ENCODE measurements around the gene RAMP1.

Gene RAMP1

GRCh38 chr2:237869343-237870102 is 10.1 kb downstream of the RAMP1 start:
- H3K27ac ChIP-seq = peak overlapping the region; percentile 100; the same call in 1 of the 2 replicates
- POLR2A ChIA-PET (ENCODE audit: low non-redundant PET) = no interaction called here
- TF ChIP-seq, protein P1, sequence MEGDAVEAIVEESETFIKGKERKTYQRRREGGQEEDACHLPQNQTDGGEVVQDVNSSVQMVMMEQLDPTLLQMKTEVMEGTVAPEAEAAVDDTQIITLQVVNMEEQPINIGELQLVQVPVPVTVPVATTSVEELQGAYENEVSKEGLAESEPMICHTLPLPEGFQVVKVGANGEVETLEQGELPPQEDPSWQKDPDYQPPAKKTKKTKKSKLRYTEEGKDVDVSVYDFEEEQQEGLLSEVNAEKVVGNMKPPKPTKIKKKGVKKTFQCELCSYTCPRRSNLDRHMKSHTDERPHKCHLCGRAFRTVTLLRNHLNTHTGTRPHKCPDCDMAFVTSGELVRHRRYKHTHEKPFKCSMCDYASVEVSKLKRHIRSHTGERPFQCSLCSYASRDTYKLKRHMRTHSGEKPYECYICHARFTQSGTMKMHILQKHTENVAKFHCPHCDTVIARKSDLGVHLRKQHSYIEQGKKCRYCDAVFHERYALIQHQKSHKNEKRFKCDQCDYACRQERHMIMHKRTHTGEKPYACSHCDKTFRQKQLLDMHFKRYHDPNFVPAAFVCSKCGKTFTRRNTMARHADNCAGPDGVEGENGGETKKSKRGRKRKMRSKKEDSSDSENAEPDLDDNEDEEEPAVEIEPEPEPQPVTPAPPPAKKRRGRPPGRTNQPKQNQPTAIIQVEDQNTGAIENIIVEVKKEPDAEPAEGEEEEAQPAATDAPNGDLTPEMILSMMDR (conservative IDR thresholded peaks at IDR 0.05; ENCODE audit: low read depth) = no peak
- no peak for DNase-seq (ENCODE audit: low spot score)
- CTCF ChIA-PET = interaction anchor here (0.6 kb wide), 1 partner anchor 160 kb away, joined by 3 read pairs; no protein-coding TSS in a partner anchor

GRCh38 chr2:237870126-237870525 is 10.7 kb downstream of the RAMP1 start:
- TF ChIP-seq, protein P1 (conservative IDR thresholded peaks at IDR 0.05; ENCODE audit: low read depth) = no peak
- H3K27ac ChIP-seq = peak overlapping the region; percentile 100
- CTCF ChIA-PET = interaction anchor here (0.6 kb wide), 1 partner anchor 160 kb away, joined by 3 read pairs; no protein-coding TSS in a partner anchor
- POLR2A ChIA-PET (ENCODE audit: low non-redundant PET) = no interaction called here
- no peak for DNase-seq (ENCODE audit: low spot score)

- TF ChIP-seq, protein P1 (conservative IDR thresholded peaks at IDR 0.05; ENCODE audit: low read depth) = no peak
- ChIA-PET CTCF (no interaction called here), POLR2A (ENCODE audit: low non-redundant PET) (no interaction called here)
- DNase-seq (ENCODE audit: low spot score) = no peak
- H3K27ac ChIP-seq = peak overlapping the region; percentile 100
These were observed 11.6 kb downstream of the RAMP1 start for GRCh38 chr2:237870754-237871651.

- POLR2A ChIA-PET (ENCODE audit: low non-redundant PET) = no interaction called here
- CTCF ChIA-PET = interaction anchor here (0.6 to 1.4 kb wide), 2 partner anchors 14 to 368 kb away, joined by 3 to 8 read pairs; no protein-coding TSS in a partner anchor
- DNase-seq (ENCODE audit: low spot score) = no peak
These were observed 12.9 kb downstream of the RAMP1 start for GRCh38 chr2:237872178-237872887.

GRCh38 chr2:237873421-237873831 is 14.0 kb downstream of the RAMP1 start:
- ChIA-PET CTCF (interaction anchor here (1.4 kb wide), 1 partner anchor 15 kb away, joined by 8 read pairs; no protein-coding TSS in a partner anchor), POLR2A (ENCODE audit: low non-redundant PET) (no interaction called here)
- TF ChIP-seq, protein P1 (conservative IDR thresholded peaks at IDR 0.05; ENCODE audit: low read depth) = no peak
- peak overlapping the region; percentile 100 for H3K27ac ChIP-seq
- peak; percentile 85 for DNase-seq (ENCODE audit: low spot score)

More at GRCh38 chr2:237872178-237872887, 12.9 kb downstream of the RAMP1 start:
- TF ChIP-seq, protein P1 (conservative IDR thresholded peaks at IDR 0.05; ENCODE audit: low read depth) = no peak
- H3K27ac ChIP-seq = peak overlapping the region; percentile 100

Measured in RWPE1 (cell line).